ENCODE results near the gene HHIPL1.

The HHIPL1 gene

GRCh38 chr14:99716850-99717681 is 72.1 kb downstream of the HHIPL1 start:
- TF ChIP-seq CTCF (IDR thresholded peaks at IDR 0.05), result no peak

GRCh38 chr14:99717682-99718013 is 72.7 kb downstream of the HHIPL1 start:
- no peak for TF ChIP-seq CTCF (IDR thresholded peaks at IDR 0.05)

GRCh38 chr14:99718031-99718810 is 73.3 kb downstream of the HHIPL1 start:
- no peak for TF ChIP-seq CTCF (IDR thresholded peaks at IDR 0.05)

- TF ChIP-seq CTCF (IDR thresholded peaks at IDR 0.05), result no peak
Measured at GRCh38 chr14:99718811-99719192, 73.9 kb downstream of the HHIPL1 start.

GRCh38 chr14:99720941-99721791 is 76.2 kb downstream of the HHIPL1 start:
- TF ChIP-seq CTCF (IDR thresholded peaks at IDR 0.05), result no peak

- no peak for TF ChIP-seq CTCF (IDR thresholded peaks at IDR 0.05)
Measured at GRCh38 chr14:99721792-99722516, 77.0 kb downstream of the HHIPL1 start.

- TF ChIP-seq CTCF (IDR thresholded peaks at IDR 0.05), result no peak
Measured at GRCh38 chr14:99722741-99723140, 77.8 kb downstream of the HHIPL1 start.
